GM20431 (cell line): Measurements from ENCODE around the gene EGF.

Source experiments
- in situ Hi-C: fragments of 300-500 bp; cut with MseI, MboI; formaldehyde crosslinking; loops from one replicate; pipeline ENCODE4 v1.15.0; 2020; ENCODE audit warnings: low sequenced_read_pairs; ENCODE audit not compliant: unreplicated experiment

EGF gene

GRCh38 chr4:109985993-109986974 lies 73.6 kb downstream of the EGF start:
- in situ Hi-C loops: no loop called here

GRCh38 chr4:109989044-109989443 lies 76.4 kb downstream of the EGF start:
- in situ Hi-C loops: no loop called here

- in situ Hi-C loops: no loop called here
Observed at GRCh38 chr4:109989618-109990017, 76.9 kb downstream of the EGF start.

GRCh38 chr4:109990261-109991257 lies 77.9 kb downstream of the EGF start:
- in situ Hi-C loops: no loop called here

- in situ Hi-C loops: no loop called here
Observed at GRCh38 chr4:109993116-109993515, 80.4 kb downstream of the EGF start.

GRCh38 chr4:109994415-109994827 lies 81.7 kb downstream of the EGF start:
- in situ Hi-C loops: no loop called here

- in situ Hi-C loops: no loop called here
Observed at GRCh38 chr4:109996526-109996925, 83.8 kb downstream of the EGF start.

GRCh38 chr4:109998867-109999584 lies 86.3 kb downstream of the EGF start:
- in situ Hi-C loops: no loop called here

- in situ Hi-C loops: no loop called here
Observed at GRCh38 chr4:109999585-109999912, 86.9 kb downstream of the EGF start.

- in situ Hi-C loops: loop anchor here (5.0 to 25.0 kb wide), 2 partner anchors 310 to 515 kb away; no protein-coding TSS in a partner anchor
Observed at GRCh38 chr4:110002326-110002725, 89.6 kb downstream of the EGF start.

GRCh38 chr4:110003401-110004187 lies 90.9 kb downstream of the EGF start:
- in situ Hi-C loops: loop anchor here (5.0 to 25.0 kb wide), 2 partner anchors 309 to 514 kb away; no protein-coding TSS in a partner anchor

GRCh38 chr4:110004556-110004955 lies 91.9 kb downstream of the EGF start:
- in situ Hi-C loops: loop anchor here (5.0 to 25.0 kb wide), 2 partner anchors 308 to 513 kb away; no protein-coding TSS in a partner anchor

GRCh38 chr4:110005461-110006056 lies 92.9 kb downstream of the EGF start:
- in situ Hi-C loops: loop anchor here (25.0 kb wide), 1 partner anchor 307 kb away; no protein-coding TSS in a partner anchor

GRCh38 chr4:110007217-110007616 lies 94.5 kb downstream of the EGF start:
- in situ Hi-C loops: loop anchor here (25.0 kb wide), 1 partner anchor 305 kb away; no protein-coding TSS in a partner anchor

- in situ Hi-C loops: loop anchor here (25.0 kb wide), 1 partner anchor 304 kb away; no protein-coding TSS in a partner anchor
Observed at GRCh38 chr4:110008540-110008939, 95.9 kb downstream of the EGF start.

- in situ Hi-C loops: loop anchor here (25.0 kb wide), 1 partner anchor 303 kb away; no protein-coding TSS in a partner anchor
Observed at GRCh38 chr4:110009550-110009949, 96.9 kb downstream of the EGF start.

- in situ Hi-C loops: loop anchor here (25.0 kb wide), 1 partner anchor 302 kb away; no protein-coding TSS in a partner anchor
Observed at GRCh38 chr4:110010797-110011196, 98.1 kb downstream of the EGF start.

GRCh38 chr4:110012917-110013316 lies 100.2 kb downstream of the EGF start:
- in situ Hi-C loops: loop anchor here (25.0 kb wide), 1 partner anchor 299 kb away; no protein-coding TSS in a partner anchor
